Measurements from ENCODE around the gene VPS13D.

Gene VPS13D

DNA sequence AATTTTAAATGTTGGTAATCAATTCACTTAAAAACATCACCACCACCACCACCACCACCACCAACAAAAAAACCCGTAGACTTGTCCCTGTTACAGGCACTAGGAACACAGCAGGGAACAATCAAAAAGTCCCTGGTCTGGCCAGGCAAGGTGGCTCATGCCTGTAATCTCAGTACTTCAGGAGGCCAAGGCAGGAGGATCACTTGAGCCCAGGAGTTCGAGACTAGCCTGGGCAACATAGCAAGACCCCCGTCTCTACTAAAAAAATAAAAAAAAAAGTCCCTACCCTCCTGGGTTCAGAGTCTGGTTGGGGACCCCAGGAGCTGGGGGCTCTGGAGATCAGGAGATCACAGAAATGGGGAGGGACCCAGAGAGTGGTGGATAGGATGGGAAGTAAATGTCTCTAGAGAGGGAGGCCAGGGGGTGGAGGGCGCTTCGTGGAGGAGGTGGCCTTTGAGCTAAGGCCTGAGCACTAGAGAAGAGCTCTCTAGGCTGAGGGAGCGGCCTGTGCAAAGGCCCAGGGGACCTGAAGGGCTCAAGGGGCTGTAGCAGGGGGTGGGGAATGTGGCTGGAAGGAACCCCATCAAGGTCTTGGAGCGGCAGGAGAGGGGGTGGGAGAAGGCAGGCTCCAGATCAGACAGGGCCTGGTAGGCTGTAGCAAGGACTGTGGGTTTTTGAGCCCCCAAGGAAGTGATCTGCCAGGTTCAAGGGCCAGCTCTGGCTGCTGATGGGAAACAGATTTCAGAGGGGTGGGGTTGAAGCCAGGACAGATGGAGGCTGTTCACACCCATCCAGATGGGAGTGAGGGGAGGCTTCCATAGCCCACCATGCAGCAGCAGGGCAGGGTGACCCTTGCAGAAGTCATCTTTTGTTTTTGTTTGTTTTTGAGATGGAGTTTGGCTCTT, 24.8 kb upstream of the VPS13D start:
- in situ Hi-C loops (cut with HindIII; ENCODE audit: low sequenced_read_pairs), result no loop called here
- TF ChIP-seq, protein P1, sequence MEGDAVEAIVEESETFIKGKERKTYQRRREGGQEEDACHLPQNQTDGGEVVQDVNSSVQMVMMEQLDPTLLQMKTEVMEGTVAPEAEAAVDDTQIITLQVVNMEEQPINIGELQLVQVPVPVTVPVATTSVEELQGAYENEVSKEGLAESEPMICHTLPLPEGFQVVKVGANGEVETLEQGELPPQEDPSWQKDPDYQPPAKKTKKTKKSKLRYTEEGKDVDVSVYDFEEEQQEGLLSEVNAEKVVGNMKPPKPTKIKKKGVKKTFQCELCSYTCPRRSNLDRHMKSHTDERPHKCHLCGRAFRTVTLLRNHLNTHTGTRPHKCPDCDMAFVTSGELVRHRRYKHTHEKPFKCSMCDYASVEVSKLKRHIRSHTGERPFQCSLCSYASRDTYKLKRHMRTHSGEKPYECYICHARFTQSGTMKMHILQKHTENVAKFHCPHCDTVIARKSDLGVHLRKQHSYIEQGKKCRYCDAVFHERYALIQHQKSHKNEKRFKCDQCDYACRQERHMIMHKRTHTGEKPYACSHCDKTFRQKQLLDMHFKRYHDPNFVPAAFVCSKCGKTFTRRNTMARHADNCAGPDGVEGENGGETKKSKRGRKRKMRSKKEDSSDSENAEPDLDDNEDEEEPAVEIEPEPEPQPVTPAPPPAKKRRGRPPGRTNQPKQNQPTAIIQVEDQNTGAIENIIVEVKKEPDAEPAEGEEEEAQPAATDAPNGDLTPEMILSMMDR (IDR thresholded peaks at IDR 0.05; ENCODE audit: low read depth, low read length), result no peak
- no peak overlapping the region for H3K4me3 ChIP-seq (ENCODE audit: low read depth, low read length)
- no peak for DNase-seq (ENCODE audit: low read depth, low spot score)

DNA sequence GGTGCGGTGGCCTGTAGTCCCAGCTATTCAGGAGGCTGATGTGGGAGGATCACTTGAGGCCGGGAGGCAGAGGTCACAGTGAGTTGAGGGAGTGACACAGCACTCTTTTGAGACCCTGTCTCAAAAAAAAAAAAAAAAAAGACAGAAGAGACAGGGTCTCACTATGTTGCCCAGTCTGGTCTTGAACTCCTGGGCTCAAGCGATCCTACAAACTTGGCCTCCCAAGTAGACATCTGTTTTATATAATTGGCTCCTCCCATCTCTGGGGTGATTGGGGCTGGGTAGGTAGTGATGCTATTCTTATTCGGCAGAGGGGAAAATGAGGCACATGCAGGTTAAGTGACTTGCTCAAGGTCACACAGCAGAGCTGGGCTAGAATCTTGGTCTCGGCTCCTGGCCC, 23.6 kb upstream of the VPS13D start:
- DNase-seq (ENCODE audit: low read depth, low spot score), result no peak
- TF ChIP-seq, protein P1 (IDR thresholded peaks at IDR 0.05; ENCODE audit: low read depth, low read length), result no peak
- in situ Hi-C loops (cut with HindIII; ENCODE audit: low sequenced_read_pairs), result no loop called here
- H3K4me3 ChIP-seq (ENCODE audit: low read depth, low read length), result no peak overlapping the region

DNA sequence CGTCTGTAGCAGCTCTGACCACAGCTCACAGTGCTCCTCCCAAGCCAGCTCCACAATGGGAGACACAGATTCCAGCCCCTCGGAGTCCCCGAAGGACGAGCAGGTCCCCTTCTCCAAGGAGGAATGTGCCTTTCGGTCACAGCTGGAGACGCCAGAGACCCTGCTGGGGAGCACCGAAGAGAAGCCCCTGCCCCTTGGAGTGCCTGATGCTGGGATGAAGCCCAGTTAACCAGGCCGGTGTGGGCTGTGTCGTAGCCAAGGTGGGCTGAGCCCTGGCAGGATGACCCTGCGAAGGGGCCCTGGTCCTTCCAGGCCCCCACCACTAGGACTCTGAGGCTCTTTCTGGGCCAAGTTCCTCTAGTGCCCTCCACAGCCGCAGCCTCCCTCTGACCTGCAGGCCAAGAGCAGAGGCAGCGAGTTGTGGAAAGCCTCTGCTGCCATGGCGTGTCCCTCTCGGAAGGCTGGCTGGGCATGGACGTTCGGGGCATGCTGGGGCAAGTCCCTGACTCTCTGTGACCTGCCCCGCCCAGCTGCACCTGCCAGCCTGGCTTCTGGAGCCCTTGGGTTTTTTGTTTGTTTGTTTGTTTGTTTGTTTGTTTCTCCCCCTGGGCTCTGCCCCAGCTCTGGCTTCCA, 22.9 kb upstream of the VPS13D start:
- in situ Hi-C loops (cut with HindIII; ENCODE audit: low sequenced_read_pairs), result no loop called here
- no peak overlapping the region for H3K4me3 ChIP-seq (ENCODE audit: low read depth, low read length)
- TF ChIP-seq, protein P1 (IDR thresholded peaks at IDR 0.05; ENCODE audit: low read depth, low read length), result no peak
- DNase-seq (ENCODE audit: low read depth, low spot score), result no peak

DNA sequence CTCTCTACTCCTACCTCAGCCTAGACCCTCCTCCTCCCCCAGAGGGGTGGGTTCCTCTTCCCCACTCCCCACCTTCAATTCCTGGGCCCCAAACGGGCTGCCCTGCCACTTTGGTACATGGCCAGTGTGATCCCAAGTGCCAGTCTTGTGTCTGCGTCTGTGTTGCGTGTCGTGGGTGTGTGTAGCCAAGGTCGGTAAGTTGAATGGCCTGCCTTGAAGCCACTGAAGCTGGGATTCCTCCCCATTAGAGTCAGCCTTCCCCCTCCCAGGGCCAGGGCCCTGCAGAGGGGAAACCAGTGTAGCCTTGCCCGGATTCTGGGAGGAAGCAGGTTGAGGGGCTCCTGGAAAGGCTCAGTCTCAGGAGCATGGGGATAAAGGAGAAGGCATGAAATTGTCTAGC, 21.6 kb upstream of the VPS13D start:
- TF ChIP-seq, protein P1 (IDR thresholded peaks at IDR 0.05; ENCODE audit: low read depth, low read length), result no peak
- in situ Hi-C loops (cut with HindIII; ENCODE audit: low sequenced_read_pairs), result no loop called here
- no peak overlapping the region for H3K4me3 ChIP-seq (ENCODE audit: low read depth, low read length)
- no peak for DNase-seq (ENCODE audit: low read depth, low spot score)

DNA sequence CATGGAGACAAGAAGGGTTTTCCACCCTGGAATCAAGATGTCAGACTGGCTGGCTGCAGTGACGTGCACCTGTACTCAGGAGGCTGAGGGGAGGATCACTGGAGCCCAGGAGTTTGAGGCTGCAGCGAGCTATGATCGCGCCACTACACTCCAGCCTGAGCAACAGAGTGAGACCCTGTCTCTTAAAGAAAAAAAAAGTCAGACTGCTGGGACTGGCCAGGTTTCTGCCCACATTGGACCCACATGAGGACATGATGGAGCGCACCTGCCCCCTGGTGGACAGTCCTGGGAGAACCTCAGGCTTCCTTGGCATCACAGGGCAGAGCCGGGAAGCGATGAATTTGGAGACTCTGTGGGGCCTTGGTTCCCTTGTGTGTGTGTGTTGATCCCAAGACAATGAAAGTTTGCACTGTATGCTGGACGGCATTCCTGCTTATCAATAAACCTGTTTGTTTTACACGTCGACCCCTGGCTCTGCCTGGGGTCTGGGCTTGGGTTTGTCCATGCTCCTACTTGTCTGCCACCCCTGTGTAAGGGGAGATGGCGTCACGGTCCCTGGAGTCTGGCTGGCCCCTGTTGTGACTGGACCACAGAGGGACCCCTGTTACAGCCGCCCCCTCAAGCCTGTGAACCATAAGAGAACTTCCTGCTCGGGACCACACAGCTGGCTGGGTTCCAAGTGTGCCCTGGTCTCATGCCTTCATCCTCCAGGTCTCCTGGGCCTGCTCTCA, 20.9 kb upstream of the VPS13D start:
- H3K4me3 ChIP-seq (ENCODE audit: low read depth, low read length), result no peak overlapping the region
- DNase-seq (ENCODE audit: low read depth, low spot score), result peak; percentile 73
- TF ChIP-seq, protein P1 (IDR thresholded peaks at IDR 0.05; ENCODE audit: low read depth, low read length), result peak; percentile 91
- in situ Hi-C loops (cut with HindIII; ENCODE audit: low sequenced_read_pairs), result no loop called here

DNA sequence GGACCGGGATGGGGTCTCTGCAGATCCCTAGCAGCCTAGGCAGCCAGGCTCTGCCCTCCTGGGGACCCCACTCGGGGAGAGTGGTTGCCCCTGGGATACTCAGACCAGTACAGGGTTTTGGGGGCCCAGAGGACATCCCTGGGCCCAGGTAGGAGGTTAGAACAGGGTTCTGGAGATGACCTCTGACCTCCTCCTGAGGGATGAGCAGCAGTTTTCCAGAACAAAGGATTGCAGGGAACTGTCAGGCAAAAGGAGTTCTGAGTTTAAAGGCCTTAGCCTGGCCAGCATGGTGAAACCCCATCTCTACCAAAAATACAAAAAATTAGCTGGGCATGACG, 20.4 kb upstream of the VPS13D start:
- in situ Hi-C loops (cut with HindIII; ENCODE audit: low sequenced_read_pairs), result no loop called here
- no peak overlapping the region for H3K4me3 ChIP-seq (ENCODE audit: low read depth, low read length)
- DNase-seq (ENCODE audit: low read depth, low spot score), result no peak
- TF ChIP-seq, protein P1 (IDR thresholded peaks at IDR 0.05; ENCODE audit: low read depth, low read length), result no peak
